Kidney (tissue), 14 donors: ENCODE measurements around the gene DPP6. TPM values are rescaled to one million over a fixed set of nuclear protein-coding genes. Genes with fewer than 3 reads are reported as not detected.
A peak's percentile ranks its signal among the peaks of the same experiment; 100 is the strongest.

Source experiments
- DNase-seq, 5 donors: peaks; one replicate each; pipeline ENCODE4 v3.0.0-alpha.2; 2013 to 2020
- FAIRE-seq: peaks from 2 replicates; lab custom pipeline; 2012; peaks lifted over from hg19 to GRCh38; lab: Jason Lieb, UNC
- H3K27ac ChIP-seq, 2 donors: one replicate each; pipeline ENCODE4 v1.7.0; 2013; ENCODE audit warnings: low read depth in 2 of 2, low read length in 2 of 2, inconsistent platforms in 1 of 2
- H3K27me3 ChIP-seq: one replicate; pipeline ENCODE4 v1.7.1; 2013; ENCODE audit warnings: low read length, inconsistent platforms; ENCODE audit not compliant: control insufficient read depth, insufficient read depth
- H3K36me3 ChIP-seq, 3 donors: one replicate each; pipeline versions ENCODE4 v1.7.0 to v1.7.1; 2013; ENCODE audit warnings: low read length in 3 of 3, control low read depth in 1 of 3, inconsistent platforms in 1 of 3; ENCODE audit not compliant: insufficient read depth in 3 of 3, control insufficient read depth in 2 of 3
- H3K4me1 ChIP-seq, 3 donors: one replicate each; pipeline versions ENCODE4 v1.7.0 to v1.7.1; 2013; ENCODE audit warnings: low read length in 3 of 3, inconsistent platforms in 1 of 3, low read depth in 1 of 3; ENCODE audit not compliant: control insufficient read depth in 2 of 3, insufficient read depth in 2 of 3
- H3K4me3 ChIP-seq, 3 donors: one replicate each; pipeline versions ENCODE4 v1.7.0 to v1.8.1; 2013; ENCODE audit warnings: low read length in 3 of 3, control low read depth in 1 of 3, inconsistent platforms in 1 of 3
- H3K9ac ChIP-seq, 3 donors: one replicate each; pipeline versions ENCODE4 v1.7.0 to v1.7.1; 2013; ENCODE audit warnings: low read length in 3 of 3, control low read depth in 1 of 3, inconsistent platforms in 1 of 3
- H3K9me3 ChIP-seq, 3 donors: one replicate each; pipeline versions ENCODE4 v1.7.0 to v1.7.1; 2013; ENCODE audit warnings: low read length in 3 of 3, control low read depth in 1 of 3, inconsistent platforms in 1 of 3; ENCODE audit not compliant: control insufficient read depth in 2 of 3, insufficient read depth in 1 of 3
- intact Hi-C: fragments of 100-400 bp; cut with DNase I; formaldehyde crosslinking; loops from one replicate; pipeline ENCODE4 v1.11.1; 2022
- polyA plus RNA-seq: library from polyadenylated mRNA; stranded (reverse); fragments of 350-450 nt; fragmentation: Illumina TruSeq; extraction: RNeasy Lipid Tissue Mini Kit (QIAGEN cat#74804); gene quantifications from one replicate; pipeline ENCODE4 v1.2.3, GENCODE V29; 2014; ENCODE audit warnings: low read depth, low replicate concordance; ENCODE audit not compliant: insufficient read depth
- total RNA-seq: library from RNA; stranded (reverse); fragmentation: NEBNext Ultra II Directional; extraction: Animal tissue kit (Norgen Biotek cat#: 25700); gene quantifications from one replicate; pipeline ENCODE4 v1.2.1, GENCODE V29; 2021
- TF ChIP-seq, protein P1 (sequence below): IDR thresholded peaks from 3 replicates; pipeline ENCODE4 v1.5.1; 2012; ENCODE audit warnings: mild to moderate bottlenecking, moderate library complexity, borderline replicate concordance; ENCODE audit not compliant: insufficient read depth; ENCODE audit errors: extremely low read depth
- donor health status: control.
- donor health status: control.
- donor health status: control.
- donor health status: control.
- donor health status: control.
- donor health status: DM: yes; HTN: yes; CAD: no.
- donor health status: Normal renal cell carcinoma (clear cell type).

The DPP6 gene
- total and polyA plus RNA-seq, 2 donors from 2014 or later: 1.8 to 6.9 TPM

DNA sequence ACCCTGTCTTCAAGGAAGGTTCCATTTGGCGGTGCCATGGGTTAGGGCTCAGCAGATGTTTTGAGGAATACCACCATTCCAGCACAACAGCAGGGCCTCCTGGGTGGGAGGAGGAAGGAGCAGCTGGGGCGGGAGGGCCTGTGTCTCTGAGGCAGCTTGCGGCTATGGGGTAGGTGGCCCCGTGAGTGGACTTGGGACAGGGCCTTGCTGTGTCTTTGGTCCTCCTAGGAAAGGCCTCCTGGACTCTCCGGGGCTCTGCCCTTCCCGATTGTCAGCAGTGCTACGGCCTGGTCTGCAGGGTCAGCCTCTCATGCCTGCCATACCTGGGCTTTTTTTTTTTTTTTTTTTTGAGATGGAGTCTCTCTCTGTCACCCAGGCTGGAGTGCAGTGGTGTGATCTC is 854.0 kb downstream of the DPP6 start:
- peak in 1 of 5 donors; percentile 54 for DNase-seq
- H3K9me3 ChIP-seq: peaks cover 0 to 4% (median 0%) of the 10 kb centered on the region in 3 donors
- H3K36me3 ChIP-seq: no peaks in the 10 kb centered on the region
- H3K4me1 ChIP-seq: no peaks in the 10 kb centered on the region
- H3K27me3 ChIP-seq: no peaks in the 10 kb centered on the region
- H3K4me3 ChIP-seq: no peak overlapping the region
- FAIRE-seq: no peak
- H3K9ac ChIP-seq: no peak overlapping the region
- intact Hi-C loops: no loop called here
- no peak overlapping the region for H3K27ac ChIP-seq
- TF ChIP-seq, protein P1, sequence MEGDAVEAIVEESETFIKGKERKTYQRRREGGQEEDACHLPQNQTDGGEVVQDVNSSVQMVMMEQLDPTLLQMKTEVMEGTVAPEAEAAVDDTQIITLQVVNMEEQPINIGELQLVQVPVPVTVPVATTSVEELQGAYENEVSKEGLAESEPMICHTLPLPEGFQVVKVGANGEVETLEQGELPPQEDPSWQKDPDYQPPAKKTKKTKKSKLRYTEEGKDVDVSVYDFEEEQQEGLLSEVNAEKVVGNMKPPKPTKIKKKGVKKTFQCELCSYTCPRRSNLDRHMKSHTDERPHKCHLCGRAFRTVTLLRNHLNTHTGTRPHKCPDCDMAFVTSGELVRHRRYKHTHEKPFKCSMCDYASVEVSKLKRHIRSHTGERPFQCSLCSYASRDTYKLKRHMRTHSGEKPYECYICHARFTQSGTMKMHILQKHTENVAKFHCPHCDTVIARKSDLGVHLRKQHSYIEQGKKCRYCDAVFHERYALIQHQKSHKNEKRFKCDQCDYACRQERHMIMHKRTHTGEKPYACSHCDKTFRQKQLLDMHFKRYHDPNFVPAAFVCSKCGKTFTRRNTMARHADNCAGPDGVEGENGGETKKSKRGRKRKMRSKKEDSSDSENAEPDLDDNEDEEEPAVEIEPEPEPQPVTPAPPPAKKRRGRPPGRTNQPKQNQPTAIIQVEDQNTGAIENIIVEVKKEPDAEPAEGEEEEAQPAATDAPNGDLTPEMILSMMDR: no peak

DNA sequence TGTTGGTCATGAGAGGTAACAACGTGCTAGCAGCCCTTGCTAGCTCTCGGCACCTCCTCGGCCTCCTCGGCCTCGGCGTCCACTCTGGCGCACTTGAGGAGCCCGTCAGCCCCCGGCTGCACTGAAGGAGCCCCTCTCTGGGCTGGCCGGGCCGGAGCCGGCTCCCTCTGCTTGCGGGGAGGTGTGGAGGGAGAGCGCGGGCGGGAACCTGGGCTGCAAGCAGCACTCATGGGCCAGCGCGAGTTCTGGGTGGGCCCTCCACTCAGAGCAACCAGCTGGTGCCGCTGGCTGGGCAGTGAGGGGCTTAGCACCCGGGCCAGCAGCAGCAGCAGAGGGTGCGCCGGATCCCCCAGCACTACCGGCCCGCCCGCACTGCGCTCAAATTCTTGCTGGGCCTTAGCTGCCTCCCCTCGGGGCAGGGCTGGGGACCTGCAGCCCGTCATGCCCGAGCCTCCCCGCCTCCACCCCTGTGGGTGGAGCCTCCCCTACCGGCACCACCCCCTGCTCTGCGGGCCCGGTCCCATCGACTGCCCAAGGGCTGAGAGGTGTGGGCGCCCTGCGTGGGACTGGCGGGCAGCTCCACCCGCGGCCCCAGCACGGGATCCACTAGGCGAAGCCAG is 854.6 kb downstream of the DPP6 start:
- Histone ChIP-seq H3K4me3 (no peak overlapping the region), H3K9me3 (peaks cover 0 to 4% (median 0%) of the 10 kb centered on the region in 3 donors), H3K27ac (no peak overlapping the region), H3K27me3 (no peaks in the 10 kb centered on the region), H3K4me1 (no peaks in the 10 kb centered on the region), H3K9ac (no peak overlapping the region), H3K36me3 (no peaks in the 10 kb centered on the region)
- DNase-seq (peak in 1 of 5 donors; percentile 70), FAIRE-seq (no peak)
- TF ChIP-seq, protein P1: no peak
- intact Hi-C loops: no loop called here

DNA sequence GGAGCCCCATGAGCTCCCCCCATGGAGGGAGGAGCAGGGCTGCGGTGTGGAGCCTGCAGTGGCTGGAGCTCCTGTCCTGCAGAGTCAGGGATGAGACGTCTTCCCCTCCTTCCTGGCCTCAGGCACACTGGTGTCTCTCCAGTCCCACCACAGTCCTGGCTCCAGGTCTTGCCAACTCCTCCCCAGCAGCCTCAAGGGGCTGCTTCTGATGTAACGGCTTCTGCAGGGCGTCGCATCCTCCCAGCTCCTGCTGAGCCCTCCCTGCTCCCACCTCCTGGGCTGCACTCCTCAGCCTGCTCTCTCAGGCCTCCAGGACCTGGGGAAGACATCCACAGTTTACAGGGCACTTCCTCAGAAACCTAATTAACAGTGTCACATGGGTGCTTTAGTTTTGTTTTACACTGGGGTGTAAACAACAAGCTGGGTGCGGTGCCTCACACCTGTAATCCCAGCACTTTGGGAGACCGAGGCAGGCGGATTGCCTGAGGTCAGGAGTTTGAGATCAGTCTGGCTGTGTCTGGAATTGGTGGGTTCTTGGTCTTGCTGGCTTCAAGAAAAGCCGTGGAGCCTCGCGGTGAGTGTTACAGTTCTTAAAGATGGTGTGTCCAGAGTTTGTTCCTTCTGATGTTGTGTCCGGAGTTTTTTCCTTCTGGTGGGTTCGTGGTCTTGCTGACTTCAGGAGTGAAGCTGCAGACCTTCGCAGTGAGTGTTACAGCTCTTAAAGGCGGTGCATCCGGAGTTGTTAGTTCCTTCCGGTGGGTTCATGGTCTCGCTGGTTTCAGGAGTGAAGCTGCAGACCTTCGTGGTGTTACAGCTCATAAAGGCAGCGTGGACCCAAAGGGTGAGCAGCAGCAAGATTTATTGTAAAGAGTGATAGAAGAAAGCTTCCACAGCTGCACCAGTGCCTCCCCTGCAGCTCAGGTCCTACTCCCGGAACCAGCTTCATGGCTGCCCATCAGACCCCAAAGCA is 855.7 kb downstream of the DPP6 start:
- H3K27me3 ChIP-seq: no peaks in the 10 kb centered on the region
- DNase-seq (peak in 1 of 5 donors; percentile 34), FAIRE-seq (no peak)
- no peak overlapping the region for H3K27ac ChIP-seq
- no peak overlapping the region for H3K4me3 ChIP-seq
- H3K9ac ChIP-seq: no peak overlapping the region
- intact Hi-C loops: no loop called here
- H3K36me3 ChIP-seq: no peaks in the 10 kb centered on the region
- no peaks in the 10 kb centered on the region for H3K4me1 ChIP-seq
- H3K9me3 ChIP-seq: peaks cover 0 to 4% (median 0%) of the 10 kb centered on the region in 3 donors
- TF ChIP-seq, protein P1: no peak
